ENCODE data around the gene TMEM258.

Gene TMEM258

DNA sequence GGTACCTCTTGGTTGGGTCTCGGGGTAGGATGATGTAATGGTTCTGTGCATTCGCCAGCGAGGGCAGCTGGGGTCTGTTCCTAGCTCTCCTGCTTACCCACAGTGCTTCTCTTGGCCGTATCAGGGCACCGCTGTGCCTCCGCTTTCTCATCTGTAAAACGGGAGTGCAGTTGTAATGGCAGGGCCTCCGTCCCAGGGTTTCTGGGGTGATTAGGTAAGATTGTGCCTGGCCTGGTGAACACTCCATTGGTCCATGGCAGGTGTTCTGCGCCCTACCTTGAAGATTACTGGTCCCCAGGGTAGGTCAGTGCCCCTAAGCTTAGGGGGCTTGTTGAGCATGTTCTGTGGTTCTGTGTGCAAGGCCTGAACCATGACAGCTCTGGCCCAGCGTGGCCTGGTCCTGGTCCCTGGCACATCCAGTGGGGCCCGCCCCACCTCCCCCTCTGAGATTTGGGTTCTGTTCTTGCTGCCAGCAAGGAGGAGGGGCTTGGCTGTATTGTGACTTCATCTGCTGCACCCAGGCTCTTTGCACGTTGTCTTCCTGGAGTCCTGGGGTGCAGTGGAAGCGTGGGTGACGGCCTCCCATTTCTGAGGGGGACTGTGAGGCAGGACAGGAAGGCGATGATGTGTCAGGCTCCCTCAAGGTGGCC, 35.1 kb downstream of the TMEM258 start:
- DNase-seq (ENCODE audit: low read depth), result no peak

DNA sequence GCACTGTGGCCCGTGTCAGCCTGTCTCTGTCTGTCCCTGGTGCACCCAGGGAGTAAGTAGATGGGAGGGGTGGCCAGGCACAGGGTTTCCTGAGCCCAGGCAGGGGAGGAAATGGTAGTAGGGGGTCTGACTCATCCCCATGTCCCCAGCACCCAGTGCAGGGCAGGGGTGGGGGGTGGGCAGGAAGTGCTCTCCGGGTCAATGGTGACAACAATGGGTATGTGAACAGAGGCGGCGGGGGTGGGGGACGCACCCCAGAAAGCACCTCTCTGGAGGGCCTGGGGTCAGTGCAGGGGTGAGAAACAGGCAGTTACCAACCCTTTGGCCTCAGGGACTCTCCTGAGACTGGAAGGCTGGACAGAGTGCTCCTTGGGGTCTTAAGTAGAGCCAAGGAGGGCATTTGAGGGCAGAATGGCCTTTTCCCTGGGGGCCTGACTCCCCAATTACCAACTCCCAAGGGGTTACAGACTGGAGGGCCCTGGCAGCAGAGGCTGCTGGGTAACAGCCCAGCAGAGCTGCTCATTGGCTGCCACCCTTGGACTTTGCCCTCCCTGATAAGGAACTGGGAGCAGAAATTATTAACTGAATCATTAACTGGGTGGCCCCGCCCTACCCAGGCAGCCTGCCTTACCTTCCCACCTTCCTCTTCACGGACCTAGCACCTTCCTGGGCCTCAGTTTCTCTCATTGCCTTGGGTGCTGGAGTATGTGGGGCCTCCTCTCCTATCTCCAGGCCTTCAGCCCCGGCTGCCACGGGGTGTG, 35.8 kb downstream of the TMEM258 start:
- DNase-seq (ENCODE audit: low read depth), result peak; percentile 83

DNA sequence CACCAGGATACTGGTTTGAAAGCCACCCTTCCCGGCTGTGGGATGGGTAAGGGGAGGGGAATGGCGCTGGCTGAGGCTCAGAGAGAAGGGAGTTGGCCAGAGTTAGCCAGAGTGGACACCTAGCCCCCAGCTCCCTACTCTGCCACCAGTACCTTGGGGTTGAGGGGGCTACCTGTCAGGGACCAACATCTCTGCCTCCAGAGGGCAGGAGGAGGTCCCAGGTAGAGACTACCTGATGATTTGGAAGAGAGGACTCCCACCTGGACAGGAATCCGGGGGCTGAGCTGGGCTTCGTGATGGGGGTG, 36.3 kb downstream of the TMEM258 start:
- DNase-seq (ENCODE audit: low read depth), result no peak

DNA sequence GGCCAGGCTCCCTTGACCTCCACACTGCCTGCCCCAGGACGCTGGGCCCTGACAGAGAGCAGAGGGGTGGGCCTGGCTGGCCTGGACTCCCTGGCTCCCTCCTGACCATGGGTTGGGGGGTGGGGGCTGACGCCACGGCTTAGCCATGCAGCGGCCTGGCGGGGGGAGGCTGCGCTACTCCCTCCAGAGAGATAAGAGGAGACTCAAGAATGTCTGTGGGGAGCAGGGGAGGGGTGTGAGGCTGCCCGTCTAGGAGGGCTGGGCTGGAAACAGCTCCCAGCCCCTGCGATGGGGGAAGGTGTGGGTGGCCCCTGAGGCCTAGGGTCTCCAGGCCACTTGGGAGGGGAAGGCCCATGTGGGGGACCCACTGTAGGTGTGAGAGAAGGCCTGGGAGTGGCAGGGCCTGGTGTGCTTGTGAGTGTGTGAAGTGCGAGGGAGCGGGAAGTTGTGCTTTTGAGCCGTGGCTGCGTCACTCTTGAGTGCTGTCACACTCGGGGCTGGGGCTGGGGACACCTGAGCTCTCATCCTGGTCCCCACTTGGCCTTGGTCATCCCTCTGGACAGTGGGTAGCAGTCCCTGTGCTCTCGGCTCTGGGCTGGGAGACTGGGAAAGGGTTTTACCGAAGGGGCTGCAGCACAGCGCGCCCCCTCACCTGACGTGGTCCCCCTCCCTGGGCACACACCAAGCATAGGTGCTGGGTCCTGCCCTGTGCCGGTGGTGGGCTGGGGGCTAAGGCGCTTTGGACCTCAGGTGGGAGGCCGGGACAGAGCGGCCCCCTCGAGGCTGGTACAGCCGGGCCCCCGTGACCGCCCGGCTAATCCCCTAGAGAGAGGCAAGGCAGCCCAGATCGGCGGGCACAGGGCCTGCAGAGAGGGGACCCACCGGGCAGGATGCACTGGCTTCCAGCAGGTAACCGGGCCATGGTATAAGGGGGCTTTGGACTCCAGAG, 37.6 kb downstream of the TMEM258 start:
- no peak for DNase-seq (ENCODE audit: low read depth)

DNA sequence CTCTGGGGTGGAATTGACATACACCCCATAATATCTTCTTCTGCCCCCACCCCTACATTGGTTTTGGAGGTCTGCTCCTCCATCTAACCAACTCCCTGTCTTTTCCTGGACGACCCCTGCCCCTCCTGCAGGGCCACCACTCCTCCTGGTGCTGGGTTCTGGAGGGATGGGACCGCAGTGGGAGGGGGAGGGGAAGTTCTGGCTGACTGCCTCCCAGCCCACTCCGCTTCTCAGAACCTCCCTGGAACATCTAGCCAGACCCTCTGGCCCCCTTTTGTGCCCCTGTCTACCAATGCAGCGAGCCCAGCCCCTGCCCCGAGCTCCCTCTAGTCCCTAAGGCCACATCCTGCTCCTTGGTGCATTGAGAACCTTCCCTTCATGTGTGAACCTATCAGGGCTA, 38.7 kb downstream of the TMEM258 start:
- no peak for DNase-seq (ENCODE audit: low read depth)

DNA sequence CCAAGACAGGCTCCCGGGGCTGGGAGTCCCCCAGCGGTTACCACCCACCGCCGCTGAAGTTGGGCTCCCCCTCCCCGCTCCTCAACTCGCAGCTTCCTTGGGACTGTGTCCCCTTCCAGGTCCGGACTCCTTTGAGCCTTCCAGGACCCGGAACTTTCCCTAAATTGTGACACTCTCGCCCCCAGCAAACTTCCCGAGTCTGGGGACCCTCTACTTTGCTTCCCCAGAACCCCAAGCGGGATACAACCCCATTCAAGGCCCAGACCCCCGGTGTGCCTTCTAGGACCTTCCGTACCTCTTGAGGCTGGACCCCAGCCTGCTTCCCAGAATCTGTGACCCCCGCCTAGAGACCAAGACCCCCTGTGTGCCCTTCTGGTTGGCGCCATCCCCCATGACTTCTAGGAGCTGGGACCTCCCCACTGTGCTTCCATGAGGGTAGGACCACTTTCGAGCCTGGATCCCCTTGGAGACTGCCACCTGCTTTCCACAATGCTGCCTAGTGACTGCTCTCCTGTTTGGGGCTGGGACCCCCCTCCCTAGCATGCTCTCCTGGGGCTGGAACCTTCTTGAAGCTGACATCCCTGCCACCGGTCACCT, 39.4 kb downstream of the TMEM258 start:
- no peak for DNase-seq (ENCODE audit: low read depth)

DNA sequence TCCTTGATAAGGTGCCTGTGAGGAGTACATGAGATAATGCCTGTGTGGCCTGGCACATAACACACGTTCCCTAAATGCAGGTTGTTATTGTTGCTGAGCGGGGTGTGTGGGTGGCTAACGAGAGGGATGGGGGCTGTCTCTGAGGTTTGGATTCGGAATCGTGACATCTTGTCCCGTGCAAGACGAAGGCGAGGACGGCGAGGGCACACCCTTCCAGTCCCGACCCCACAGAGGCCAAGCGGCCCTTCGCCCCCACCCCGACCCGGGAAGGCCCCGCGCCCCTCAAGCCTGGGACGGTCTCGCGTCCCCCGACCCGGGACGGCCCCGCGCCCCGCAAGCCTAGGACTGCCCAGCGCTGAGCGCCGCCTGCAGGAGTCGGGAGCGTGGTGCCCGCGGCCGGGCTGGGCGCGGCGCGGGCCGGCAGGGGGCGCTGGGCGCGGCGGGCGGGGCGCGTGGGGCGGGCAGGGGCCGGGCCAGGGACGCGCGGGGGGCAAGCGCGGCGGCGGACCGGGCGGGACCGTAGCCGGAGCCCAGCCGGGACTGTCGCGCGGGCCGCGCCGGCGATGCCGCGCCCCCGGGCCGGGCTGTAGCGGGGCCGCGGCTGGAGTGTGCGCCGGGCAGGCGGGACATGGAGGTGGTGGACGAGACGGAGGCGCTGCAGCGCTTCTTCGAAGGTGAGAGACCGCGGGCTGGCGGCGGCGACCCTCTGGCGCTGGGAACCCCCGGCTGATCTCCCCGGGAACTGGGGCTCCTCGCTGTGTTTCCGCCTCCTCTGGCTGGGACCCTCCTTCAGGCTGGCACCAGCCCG, 40.1 kb downstream of the TMEM258 start, which contains the start of gene MYRF:
MYRF (plus strand) TSS at position 520 of the 808 bp plus-strand sequence; CDS start at position 629, 109 bp downstream.
- peak; percentile 57 for DNase-seq (ENCODE audit: low read depth)

DNA sequence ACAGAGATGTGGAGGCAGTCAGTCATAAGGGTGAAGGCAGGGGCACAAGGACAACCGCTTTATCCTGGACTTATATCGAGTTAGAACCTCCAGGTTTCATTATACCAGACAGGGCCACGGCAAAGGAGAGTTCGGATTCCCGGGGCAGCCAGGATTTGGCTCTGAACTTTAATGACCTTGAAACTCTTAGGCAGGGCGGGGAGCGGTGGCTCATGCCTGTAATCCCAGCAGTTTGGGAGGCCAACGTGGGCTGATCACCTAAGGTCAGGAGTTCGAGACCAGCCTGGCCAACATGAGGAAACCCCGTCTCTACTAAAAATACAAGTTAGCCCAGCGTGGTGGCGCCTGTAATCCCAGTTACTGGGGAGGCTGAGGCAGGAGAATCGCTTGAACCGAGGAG, 41.0 kb downstream of the TMEM258 start:
- DNase-seq (ENCODE audit: low read depth), result no peak

DNA sequence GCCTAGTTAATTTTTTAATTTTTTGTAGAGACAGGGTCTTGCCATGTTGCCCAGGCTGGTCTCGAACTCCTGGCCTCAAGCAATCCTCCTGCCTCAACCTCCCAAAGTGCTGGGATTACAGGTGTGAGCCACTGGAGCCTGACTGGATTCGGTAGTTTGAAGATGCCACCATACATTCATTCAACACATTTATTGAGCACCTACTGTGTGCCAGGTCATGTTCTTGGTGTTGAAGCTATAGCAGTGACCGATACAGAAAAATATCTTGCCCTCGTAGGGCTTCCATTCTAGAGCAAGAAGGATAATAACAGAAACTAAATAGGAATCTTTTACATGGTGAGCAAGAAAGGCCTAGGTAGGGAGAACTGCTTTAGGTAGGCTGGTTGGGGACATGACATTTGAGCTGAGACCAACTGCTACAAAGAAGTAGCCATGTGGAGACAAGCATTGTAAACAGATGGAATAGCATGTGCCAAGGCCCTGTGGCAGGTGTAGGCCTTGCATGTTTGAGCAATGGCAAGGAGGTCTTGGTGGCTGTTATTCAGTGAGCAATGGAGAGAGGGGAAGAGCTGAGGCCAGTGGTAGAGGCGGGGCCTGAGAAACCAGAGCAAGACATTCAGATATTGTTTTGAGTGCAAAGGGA, 41.6 kb downstream of the TMEM258 start:
- no peak for DNase-seq (ENCODE audit: low read depth)

DNA sequence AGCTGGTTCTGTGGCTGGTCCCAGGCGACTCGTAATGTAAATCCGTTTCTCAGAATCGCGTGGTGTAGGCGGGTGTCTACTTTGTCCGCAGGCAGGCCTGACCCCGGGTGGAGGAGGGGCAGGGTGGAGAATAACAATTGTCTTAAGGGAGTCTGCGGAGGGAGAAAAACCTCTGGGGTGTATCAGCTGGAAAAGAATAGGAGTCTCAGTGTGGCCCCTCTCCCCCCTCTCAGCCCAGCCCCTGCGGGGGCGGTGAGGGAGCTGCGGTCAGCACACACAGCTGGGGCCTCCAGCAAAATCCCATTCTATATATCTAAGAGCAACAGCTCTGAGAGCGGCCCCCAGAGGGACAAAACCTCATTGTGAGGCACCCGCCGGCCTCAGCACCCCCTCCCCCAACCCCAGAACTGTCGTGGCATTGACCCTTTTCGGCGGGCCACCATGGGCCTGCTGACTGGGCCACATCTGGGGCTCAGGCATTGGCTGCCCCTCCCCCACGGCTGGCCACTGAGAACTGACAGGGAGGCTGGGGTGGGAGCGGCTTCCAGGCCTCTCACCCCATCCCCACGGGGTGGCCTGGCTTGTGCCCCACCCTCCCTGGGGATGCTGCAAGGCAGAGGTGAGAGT, 42.7 kb downstream of the TMEM258 start:
- DNase-seq (ENCODE audit: low read depth), result no peak

DNA sequence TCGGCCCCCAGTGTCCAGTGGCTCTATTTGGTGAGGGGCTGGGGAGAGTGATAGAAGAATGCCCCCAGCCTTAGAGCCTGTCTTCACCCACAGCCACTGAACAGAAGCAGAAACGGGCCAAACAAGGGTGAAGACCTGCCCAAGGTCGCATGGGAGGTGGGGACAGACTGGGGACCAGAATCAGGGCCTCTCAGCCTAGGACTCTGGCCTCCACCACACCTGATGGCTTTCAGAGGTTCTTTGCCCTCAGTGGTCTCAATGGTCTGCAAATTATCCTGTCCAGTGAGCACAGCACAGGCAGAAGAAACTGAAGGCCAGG, 44.5 kb downstream of the TMEM258 start:
- DNase-seq (ENCODE audit: low read depth), result no peak

DNA sequence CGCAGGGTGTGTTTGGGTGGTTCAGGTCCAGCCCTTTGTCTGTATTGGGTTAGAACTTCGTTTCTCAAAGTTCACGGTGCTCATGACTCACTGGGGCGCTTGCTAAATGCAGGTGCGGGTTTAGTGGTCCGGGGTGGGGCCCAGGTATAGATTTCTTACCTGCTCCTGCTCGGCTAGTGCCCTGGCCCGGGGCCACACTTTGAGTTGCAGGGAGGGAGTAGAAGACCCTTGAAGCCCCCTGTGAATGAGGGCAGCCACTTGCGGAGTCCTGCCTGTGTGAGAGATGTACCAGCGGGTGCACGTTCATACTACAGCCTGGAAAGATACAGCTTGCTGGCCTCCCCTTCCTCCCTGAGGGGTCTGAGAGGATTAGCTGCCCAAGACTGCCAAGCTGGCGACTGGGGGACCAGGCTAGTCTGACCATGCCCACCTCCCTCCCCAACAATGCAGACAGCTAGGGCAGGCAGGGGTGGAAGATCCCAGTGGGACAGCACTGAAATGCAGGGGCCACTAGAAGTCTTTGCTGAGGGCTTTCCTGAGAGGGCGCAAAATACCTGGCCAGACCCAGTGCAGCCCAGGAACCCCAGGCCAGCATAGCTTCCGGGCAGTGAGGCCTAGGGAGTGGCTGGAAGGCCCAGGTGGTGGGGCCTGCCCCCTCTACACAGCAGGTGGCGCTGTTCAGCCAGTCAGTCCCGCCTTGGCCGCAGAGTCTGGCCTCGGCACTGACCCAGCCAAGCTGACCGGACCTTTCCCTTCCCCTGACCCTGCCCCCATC, 45.0 kb downstream of the TMEM258 start:
- peak; percentile 71 for DNase-seq (ENCODE audit: low read depth)

DNA sequence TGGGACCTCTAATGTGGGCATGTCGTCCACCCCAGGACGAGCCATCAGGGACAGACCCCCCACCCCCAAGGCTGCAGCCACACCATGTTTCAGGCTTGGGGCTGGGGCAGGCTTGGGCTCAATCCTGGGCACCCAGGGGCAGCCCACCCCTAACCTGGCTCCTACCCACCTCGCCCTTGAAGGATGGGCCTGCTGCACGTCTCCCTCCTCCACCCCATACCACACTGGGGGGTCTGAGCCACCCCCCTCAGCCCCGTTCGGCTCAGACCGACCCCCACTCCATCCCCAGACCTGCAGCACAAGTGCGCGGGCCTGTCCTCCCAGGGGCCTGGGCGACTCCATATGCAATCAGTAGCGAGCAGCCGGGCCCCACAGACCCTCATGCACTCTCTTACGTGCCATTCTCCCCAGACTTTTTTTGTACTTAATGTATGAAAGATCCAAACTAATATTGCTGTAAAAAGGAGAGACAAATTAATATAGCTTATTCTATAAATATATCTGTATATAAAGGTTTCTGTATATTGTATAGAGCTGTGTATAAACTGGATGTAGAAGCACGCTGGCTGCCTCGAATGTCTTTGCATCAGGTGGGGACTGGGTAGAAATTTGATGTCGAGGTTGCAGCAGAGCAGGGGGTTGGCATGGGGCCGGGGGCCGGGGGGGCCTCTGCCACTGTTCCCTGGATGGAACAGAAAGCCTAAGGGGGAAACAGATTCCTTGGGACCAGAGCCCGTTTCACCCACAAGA, 45.8 kb downstream of the TMEM258 start:
- no peak for DNase-seq (ENCODE audit: low read depth)

DNA sequence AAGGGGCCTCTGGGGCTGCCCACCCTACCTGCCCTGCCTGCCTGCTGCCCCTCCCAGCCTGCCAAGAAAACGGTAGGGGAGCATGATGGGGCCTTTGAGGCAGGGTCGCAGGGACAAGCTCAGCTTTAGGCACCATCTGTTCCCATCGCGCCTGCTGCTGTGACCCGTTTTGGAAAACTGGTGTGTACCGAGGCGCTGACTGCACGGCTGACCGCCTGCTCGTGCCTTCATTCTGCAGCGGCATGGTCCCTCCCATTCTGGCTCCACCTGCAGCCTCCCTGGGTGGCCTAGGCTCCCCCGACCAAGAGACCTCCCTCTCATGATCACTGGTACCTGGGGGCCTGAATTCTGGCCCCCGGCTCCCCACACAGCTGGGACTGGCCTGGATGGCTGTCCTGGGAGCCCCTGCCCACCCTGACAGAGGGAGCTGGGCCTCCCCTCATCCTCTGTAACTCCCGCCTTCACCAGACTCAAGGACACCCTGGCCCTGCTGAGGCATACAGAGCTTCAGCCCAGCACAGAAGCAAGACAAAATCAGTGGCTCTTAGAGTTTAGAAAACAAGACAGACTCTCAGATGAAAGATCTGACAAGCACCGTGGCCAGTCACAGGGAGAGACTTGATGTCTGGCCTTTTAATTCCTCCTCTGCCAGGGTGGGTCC, 46.5 kb downstream of the TMEM258 start:
- no peak for DNase-seq (ENCODE audit: low read depth)

DNA sequence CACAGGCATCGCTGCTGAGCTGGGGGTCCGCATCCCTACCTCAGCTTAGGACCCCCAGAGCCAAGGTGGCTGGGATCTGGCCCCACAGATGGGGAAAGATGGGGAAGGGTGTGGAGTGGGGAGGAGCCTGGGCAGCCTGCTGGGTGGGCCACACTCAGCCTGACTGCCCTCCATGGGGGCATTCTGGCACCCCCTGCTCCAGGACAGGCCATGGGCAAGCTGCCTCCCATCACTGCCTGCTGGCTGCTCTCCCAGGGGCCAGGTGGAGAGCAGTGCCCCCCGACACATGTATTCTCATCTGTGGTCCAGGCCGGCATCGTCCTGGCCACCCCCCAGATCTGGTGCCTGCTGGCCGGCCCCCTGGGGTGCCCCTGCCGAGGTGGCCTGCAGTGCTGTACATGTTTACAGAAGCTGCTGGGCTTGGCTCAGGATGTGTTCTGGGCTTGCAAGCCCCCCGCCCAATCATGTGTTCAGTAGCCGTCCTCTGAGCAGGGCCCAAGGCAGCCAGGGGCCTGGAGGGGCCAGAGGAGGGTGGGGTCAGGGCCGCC, 47.7 kb downstream of the TMEM258 start:
- no peak for DNase-seq (ENCODE audit: low read depth)

DNA sequence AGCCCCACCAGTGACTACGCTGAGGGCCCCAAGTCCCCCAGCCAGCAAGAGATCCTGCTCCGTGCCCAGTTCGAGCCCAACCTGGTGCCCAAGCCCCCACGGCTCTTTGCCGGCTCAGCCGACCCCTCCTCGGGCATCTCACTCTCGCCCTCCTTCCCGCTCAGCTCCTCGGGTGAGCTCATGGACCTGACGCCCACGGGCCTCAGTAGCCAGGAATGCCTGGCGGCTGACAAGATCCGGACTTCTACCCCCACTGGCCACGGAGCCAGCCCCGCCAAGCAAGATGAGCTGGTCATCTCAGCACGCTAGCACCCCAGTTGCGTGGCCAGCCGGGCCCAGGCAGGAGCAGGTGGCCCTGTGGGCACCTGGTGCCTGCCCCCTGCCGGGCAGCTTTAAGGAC, 48.2 kb downstream of the TMEM258 start:
- DNase-seq (ENCODE audit: low read depth), result no peak

DNA sequence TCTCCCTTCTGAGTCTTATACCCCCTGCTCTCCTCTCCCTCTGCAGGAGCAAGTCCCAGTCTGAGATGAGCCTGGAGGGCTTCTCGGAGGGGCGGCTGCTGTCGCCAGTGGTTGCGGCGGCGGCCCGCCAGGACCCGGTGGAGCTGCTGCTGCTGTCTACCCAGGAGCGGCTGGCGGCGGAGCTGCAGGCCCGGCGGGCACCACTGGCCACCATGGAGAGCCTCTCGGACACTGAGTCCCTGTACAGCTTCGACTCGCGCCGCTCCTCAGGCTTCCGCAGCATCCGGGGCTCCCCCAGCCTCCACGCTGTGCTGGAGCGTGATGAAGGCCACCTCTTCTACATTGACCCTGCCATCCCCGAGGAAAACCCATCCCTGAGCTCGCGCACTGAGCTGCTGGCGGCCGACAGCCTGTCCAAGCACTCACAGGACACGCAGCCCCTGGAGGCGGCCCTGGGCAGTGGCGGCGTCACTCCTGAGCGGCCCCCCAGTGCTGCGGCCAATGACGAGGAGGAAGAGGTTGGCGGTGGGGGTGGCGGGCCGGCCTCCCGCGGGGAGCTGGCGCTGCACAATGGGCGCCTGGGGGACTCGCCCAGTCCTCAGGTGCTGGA, 48.8 kb downstream of the TMEM258 start:
- no peak for DNase-seq (ENCODE audit: low read depth)

DNA sequence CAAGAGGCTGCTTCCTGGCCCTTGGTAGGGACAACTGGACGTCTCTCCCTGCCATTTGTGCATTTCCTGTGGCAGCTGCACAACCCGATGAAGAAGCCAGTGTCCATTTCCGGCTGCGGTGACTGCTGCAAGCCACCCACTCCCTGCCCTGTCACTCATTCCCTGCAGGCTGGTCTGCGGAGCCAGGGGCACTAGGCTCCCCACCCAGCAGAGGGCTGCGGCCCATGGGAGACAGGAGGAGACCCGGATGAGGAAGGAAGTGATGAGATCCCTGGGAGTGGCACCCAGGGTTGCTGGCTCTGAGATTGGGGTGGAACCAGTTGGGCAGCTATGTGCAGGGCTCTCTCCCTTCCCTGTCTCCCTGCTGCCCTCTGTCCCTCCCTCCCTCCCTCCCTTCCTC, 50.0 kb downstream of the TMEM258 start:
- DNase-seq (ENCODE audit: low read depth), result no peak

All from EH (cell line).